ENCODE data around the gene NAA60. TPM values are rescaled to one million over a fixed set of nuclear protein-coding genes. Genes with fewer than 3 reads are reported as not detected.
A peak's percentile ranks its signal among the peaks of the same experiment; 100 is the strongest.

Gene NAA60
- total and polyA plus RNA-seq, 9 of the 15 experiments (the other 6 are each of a cell fraction or from before 2014, with no cell fraction given), result 2.1 to 49.4 (median 10.3) TPM

DNA sequence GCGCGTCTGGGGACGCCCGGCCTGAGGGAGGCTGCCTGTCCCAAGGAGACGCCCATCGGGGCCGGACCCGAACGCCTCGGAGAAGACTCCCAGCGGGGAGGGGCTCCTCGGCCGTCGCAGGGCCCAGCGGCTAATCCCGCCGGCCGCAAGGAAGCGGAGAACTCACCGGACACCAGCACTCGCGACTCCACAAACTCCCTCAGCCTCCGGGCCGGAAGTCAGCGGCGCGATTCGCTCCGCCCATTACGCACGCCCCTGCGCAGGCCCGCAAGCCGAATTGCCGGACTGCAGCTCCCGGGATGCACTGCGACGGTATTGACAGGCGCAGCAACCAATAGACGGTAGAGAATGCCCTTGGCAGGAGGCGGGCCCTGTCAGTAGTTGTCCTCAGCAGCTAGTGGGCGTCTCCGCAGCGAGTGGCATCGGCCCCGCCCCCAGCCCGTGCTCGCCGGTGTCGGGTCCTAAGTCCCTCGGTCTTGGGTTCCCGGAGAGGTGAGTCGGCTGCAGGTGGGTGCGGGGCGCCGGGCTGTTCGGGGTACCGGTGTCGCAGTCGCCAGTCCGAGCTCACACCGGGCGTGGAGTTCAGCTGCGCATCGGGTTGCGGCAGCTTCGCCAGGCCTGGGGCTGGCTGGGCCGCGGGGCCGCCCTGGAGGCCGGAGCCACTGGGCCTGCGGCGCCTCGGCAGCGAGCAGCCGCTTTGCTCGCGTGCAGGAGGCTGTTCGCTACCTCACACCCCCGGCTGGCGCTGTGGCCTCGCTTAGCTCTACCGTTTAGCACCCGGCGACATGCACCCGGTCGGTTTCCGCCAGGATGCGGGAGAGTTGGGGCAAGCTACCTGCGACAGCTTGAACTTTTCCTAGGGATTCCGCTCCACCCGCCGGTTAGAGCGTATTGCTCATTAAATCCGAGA lies 42.4 kb upstream of the NAA60 start, which contains the start of the genes ZNF174 and ZSCAN32 (continued):
- peak; percentile 92 for TF ChIP-seq POLR2G (IDR thresholded peaks at IDR 0.05; ENCODE audit: low read depth, low read length)
- TF ChIP-seq ZBTB2 (IDR thresholded peaks at IDR 0.05), result peak; percentile 96
- no peak for TF ChIP-seq HMG20A (CRISPR knock-in tag; conservative IDR thresholded peaks at IDR 0.05)
- TF ChIP-seq, protein P1, sequence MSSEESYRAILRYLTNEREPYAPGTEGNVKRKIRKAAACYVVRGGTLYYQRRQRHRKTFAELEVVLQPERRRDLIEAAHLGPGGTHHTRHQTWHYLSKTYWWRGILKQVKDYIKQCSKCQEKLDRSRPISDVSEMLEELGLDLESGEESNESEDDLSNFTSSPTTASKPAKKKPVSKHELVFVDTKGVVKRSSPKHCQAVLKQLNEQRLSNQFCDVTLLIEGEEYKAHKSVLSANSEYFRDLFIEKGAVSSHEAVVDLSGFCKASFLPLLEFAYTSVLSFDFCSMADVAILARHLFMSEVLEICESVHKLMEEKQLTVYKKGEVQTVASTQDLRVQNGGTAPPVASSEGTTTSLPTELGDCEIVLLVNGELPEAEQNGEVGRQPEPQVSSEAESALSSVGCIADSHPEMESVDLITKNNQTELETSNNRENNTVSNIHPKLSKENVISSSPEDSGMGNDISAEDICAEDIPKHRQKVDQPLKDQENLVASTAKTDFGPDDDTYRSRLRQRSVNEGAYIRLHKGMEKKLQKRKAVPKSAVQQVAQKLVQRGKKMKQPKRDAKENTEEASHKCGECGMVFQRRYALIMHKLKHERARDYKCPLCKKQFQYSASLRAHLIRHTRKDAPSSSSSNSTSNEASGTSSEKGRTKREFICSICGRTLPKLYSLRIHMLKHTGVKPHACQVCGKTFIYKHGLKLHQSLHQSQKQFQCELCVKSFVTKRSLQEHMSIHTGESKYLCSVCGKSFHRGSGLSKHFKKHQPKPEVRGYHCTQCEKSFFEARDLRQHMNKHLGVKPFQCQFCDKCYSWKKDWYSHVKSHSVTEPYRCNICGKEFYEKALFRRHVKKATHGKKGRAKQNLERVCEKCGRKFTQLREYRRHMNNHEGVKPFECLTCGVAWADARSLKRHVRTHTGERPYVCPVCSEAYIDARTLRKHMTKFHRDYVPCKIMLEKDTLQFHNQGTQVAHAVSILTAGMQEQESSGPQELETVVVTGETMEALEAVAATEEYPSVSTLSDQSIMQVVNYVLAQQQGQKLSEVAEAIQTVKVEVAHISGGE (CRISPR knock-in tag; IDR thresholded peaks at IDR 0.05), result peak; percentile 69 to 94 (median 74); a peak in 5 of 6 replicates
- peak; percentile 98 for TF ChIP-seq NRF1 (conservative IDR thresholded peaks at IDR 0.05 in 1 of 2, IDR thresholded peaks at IDR 0.05 in 1 of 2)
- TF ChIP-seq, protein P2, sequence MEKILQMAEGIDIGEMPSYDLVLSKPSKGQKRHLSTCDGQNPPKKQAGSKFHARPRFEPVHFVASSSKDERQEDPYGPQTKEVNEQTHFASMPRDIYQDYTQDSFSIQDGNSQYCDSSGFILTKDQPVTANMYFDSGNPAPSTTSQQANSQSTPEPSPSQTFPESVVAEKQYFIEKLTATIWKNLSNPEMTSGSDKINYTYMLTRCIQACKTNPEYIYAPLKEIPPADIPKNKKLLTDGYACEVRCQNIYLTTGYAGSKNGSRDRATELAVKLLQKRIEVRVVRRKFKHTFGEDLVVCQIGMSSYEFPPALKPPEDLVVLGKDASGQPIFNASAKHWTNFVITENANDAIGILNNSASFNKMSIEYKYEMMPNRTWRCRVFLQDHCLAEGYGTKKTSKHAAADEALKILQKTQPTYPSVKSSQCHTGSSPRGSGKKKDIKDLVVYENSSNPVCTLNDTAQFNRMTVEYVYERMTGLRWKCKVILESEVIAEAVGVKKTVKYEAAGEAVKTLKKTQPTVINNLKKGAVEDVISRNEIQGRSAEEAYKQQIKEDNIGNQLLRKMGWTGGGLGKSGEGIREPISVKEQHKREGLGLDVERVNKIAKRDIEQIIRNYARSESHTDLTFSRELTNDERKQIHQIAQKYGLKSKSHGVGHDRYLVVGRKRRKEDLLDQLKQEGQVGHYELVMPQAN (IDR thresholded peaks at IDR 0.05; ENCODE audit: borderline replicate concordance), result 0 out of 2 replicates have a peak, but pooled peaks have one; percentile 6
- no peak for TF ChIP-seq DLX4 (CRISPR knock-in tag; IDR thresholded peaks at IDR 0.05)
- TF ChIP-seq GMEB1 (CRISPR knock-in tag; IDR thresholded peaks at IDR 0.05), result peak; percentile 95
- peak; percentile 67 for TF ChIP-seq PHF20 (IDR thresholded peaks at IDR 0.05; ENCODE audit: partially characterized antibody)
- no peak for TF ChIP-seq NR2C1 (IDR thresholded peaks at IDR 0.05)
- no peak for TF ChIP-seq NR2C1 (tag; IDR thresholded peaks at IDR 0.05)
- no peak for TF ChIP-seq HBP1 (CRISPR knock-in tag; IDR thresholded peaks at IDR 0.05)
- TF ChIP-seq ZBTB1 (CRISPR knock-in tag; IDR thresholded peaks at IDR 0.05; ENCODE audit: borderline replicate concordance, low read depth), result peak; percentile 66; the same call in 1 of the 2 replicates
- peak; percentile 37; the same call in 1 of the 2 replicates for TF ChIP-seq PML (IDR thresholded peaks at IDR 0.05; ENCODE audit: low read length)
- TF ChIP-seq EP300 (IDR thresholded peaks at IDR 0.05; ENCODE audit: low read length), result 0 out of 2 replicates have a peak, but pooled peaks have one; percentile 3
